HCT116 (cell line): ENCODE results near the gene NAALADL2. TPM values are rescaled to one million over a fixed set of nuclear protein-coding genes. Genes with fewer than 3 reads are reported as not detected.

Experiments used
- ATAC-seq: fragments of 200-7000 bp; cut with Tn5 transposase; 2 replicates; pipeline ENCODE4 v1.9.1; 2020; ENCODE audit warnings: mild to moderate bottlenecking, moderate library complexity
- BruUV-seq: library from RNA; stranded (reverse); fragments of 400-500 nt; replicated peaks from 2 replicates; lab custom pipeline; 2021; lab: Mats Ljungman, UMichigan
- CTCF ChIA-PET: fragments of 300-600 bp; sonication (Branson Sonifier 250); formaldehyde crosslinking; loops from one replicate; lab custom pipeline; 2021; ENCODE audit warnings: antibody characterized with exemption; lab: Charles Lee
- POLR2A ChIA-PET: fragments of 300-600, 350-600 bp; sonication (Branson Sonifier 250); formaldehyde crosslinking; loops from one replicate; lab custom pipeline; 2021; ENCODE audit warnings: antibody characterized with exemption; lab: Charles Lee
- RAD21 ChIA-PET, 2 experiments: fragments of 300-600 bp; sonication (Branson Sonifier 250); formaldehyde crosslinking; loops; one replicate each; lab custom pipeline; 2023; ENCODE audit warnings: low total read pairs in 2 of 2; ENCODE audit not compliant: uncharacterized antibody in 2 of 2, unreplicated experiment in 2 of 2, low non-redundant PET in 1 of 2; lab: Charles Lee
- DNase-seq: peaks from one replicate; pipeline ENCODE4 v3.0.0-alpha.2; 2010; ENCODE audit warnings: low read depth, low spot score
- H2AFZ ChIP-seq: fragments of 200-600 bp; shearing (Covaris generic), sonication (generic); 2 replicates; pipeline ENCODE4 v1.6.1; 2017; ENCODE audit warnings: low read depth, mixed run types, mixed read lengths, antibody characterized with exemption, low read length; ENCODE audit not compliant: poor library complexity, severe bottlenecking
- H3K27ac ChIP-seq: 2 replicates; pipeline ENCODE4 v1.5.1; 2012; ENCODE audit warnings: low read depth, low read length
- H3K27me3 ChIP-seq: fragments of 200-600 bp; sonication (generic); 2 replicates; pipeline ENCODE4 v1.6.1; 2016; ENCODE audit warnings: mixed run types, low read length, mixed read lengths; ENCODE audit not compliant: insufficient read depth
- H3K36me3 ChIP-seq, 2 experiments: fragments of 200-500 bp in 1 of 2; fragments of 200-600 bp in 1 of 2; sonication (Bioruptor generic) in 1 of 2; sonication (generic) in 1 of 2; 2 replicates each; pipeline versions ENCODE4 v1.5.1 to v1.6.1; 2014 to 2016; ENCODE audit warnings: low read length in 2 of 2, inconsistent platforms in 1 of 2, mixed read lengths in 1 of 2, mixed run types in 1 of 2; ENCODE audit not compliant: insufficient read depth in 2 of 2, control insufficient read depth in 1 of 2
- H3K4me1 ChIP-seq, 2 experiments: fragments of 200-600 bp in 1 of 2; sonication (generic) in 1 of 2; 2 replicates each; pipeline versions ENCODE4 v1.5.1 to v1.6.1; 2012 to 2017; ENCODE audit warnings: low read length in 2 of 2, inconsistent platforms in 1 of 2, mild to moderate bottlenecking in 1 of 2, mixed read lengths in 1 of 2, mixed run types in 1 of 2, moderate library complexity in 1 of 2; ENCODE audit not compliant: insufficient read depth in 2 of 2, control insufficient read depth in 1 of 2
- H3K4me2 ChIP-seq: fragments of 200-600 bp; sonication (generic); 2 replicates; pipeline ENCODE4 v1.6.1; 2017; ENCODE audit warnings: mixed run types, low read length, mixed read lengths
- H3K4me3 ChIP-seq, 2 experiments: fragments of 200-600 bp in 1 of 2; sonication (generic) in 1 of 2; replicated peaks in 1 of 2; 2 replicates each; pipeline ENCODE4 v1.5.1; 2011 to 2016; ENCODE audit warnings: low read length in 2 of 2, control low read depth in 1 of 2, low read depth in 1 of 2, mild to moderate bottlenecking in 1 of 2, mixed read lengths in 1 of 2, mixed run types in 1 of 2
- H3K79me2 ChIP-seq: fragments of 200-600 bp; sonication (generic); 2 replicates; pipeline ENCODE4 v1.6.1; 2017; ENCODE audit warnings: mild to moderate bottlenecking, mixed run types, low read length, moderate library complexity, mixed read lengths; ENCODE audit not compliant: insufficient read depth
- H3K9ac ChIP-seq: fragments of 200-600 bp; sonication (generic); 2 replicates; pipeline ENCODE4 v1.6.1; 2016; ENCODE audit warnings: low read length, mixed read lengths
- H3K9me2 ChIP-seq: fragments of 200-600 bp; sonication (generic), shearing (Covaris generic); 2 replicates; pipeline ENCODE4 v1.6.1; 2017; ENCODE audit warnings: mixed run types, mild to moderate bottlenecking, moderate library complexity; ENCODE audit not compliant: insufficient read depth
- H3K9me3 ChIP-seq, 2 experiments: fragments of 200-500 bp in 1 of 2; fragments of 200-600 bp in 1 of 2; sonication (Bioruptor generic) in 1 of 2; sonication (generic) in 1 of 2; 2 replicates each; pipeline ENCODE4 v1.6.1; 2014 to 2017; ENCODE audit warnings: low read length in 2 of 2, mixed read lengths in 2 of 2, inconsistent platforms in 1 of 2, low read depth in 1 of 2, mild to moderate bottlenecking in 1 of 2, mixed run types in 1 of 2, moderate library complexity in 1 of 2; ENCODE audit not compliant: control insufficient read depth in 1 of 2, insufficient read depth in 1 of 2
- H4K20me1 ChIP-seq: fragments of 200-600 bp; sonication (generic), shearing (Covaris generic); 2 replicates; pipeline ENCODE4 v1.6.1; 2017; ENCODE audit warnings: mixed run types, mild to moderate bottlenecking, moderate library complexity; ENCODE audit not compliant: insufficient read depth
- ATF3 ChIP-seq: IDR thresholded peaks from 2 replicates; pipeline ENCODE4 v1.6.1; 2012
- EGR1 ChIP-seq: IDR thresholded peaks from 2 replicates; pipeline ENCODE4 v1.6.1; 2012; ENCODE audit warnings: low read depth
- ELF1 ChIP-seq: IDR thresholded peaks from 2 replicates; pipeline ENCODE4 v1.6.1; 2012; ENCODE audit warnings: low read depth, borderline replicate concordance
- EZH2 ChIP-seq: fragments of 200-600 bp; sonication (generic); IDR thresholded peaks from 2 replicates; pipeline ENCODE4 v1.6.1; 2017; ENCODE audit warnings: antibody characterized with exemption, mixed run types
- EZH2phosphoT487 ChIP-seq: fragments of 200-600 bp; IDR thresholded peaks from 2 replicates; pipeline ENCODE4 v1.6.1; 2018; ENCODE audit warnings: antibody characterized with exemption, borderline replicate concordance
- JUND ChIP-seq: IDR thresholded peaks from 2 replicates; pipeline ENCODE4 v1.6.1; 2012
- RAD21 ChIP-seq: IDR thresholded peaks from 2 replicates; pipeline ENCODE4 v1.6.1; 2012; ENCODE audit warnings: low read depth, mild to moderate bottlenecking
- REST ChIP-seq: IDR thresholded peaks from 2 replicates; pipeline ENCODE4 v1.6.1; 2012; ENCODE audit warnings: low read depth
- SRF ChIP-seq: IDR thresholded peaks from 2 replicates; pipeline ENCODE4 v1.6.1; 2012; ENCODE audit warnings: low read depth
- YY1 ChIP-seq: IDR thresholded peaks from 2 replicates; pipeline ENCODE4 v1.6.1; 2011; ENCODE audit warnings: low read length, low read depth, moderate library complexity, mild to moderate bottlenecking; ENCODE audit not compliant: insufficient replicate concordance; ENCODE audit errors: extremely low read depth
- ZBTB33 ChIP-seq: IDR thresholded peaks from 2 replicates; pipeline ENCODE4 v1.6.1; 2011; ENCODE audit warnings: mild to moderate bottlenecking, low read length, moderate library complexity; ENCODE audit not compliant: insufficient replicate concordance; ENCODE audit errors: extremely low read depth
- ZFX ChIP-seq: fragments of 450-650 bp; IDR thresholded peaks from 2 replicates; pipeline ENCODE4 v1.6.1; 2017
- ZNF274 ChIP-seq: fragments of 200-500 bp; sonication (Bioruptor generic); IDR thresholded peaks from 2 replicates; pipeline ENCODE4 v1.6.1; 2014; ENCODE audit warnings: mild to moderate bottlenecking, low read depth, low read length, inconsistent platforms
- intact Hi-C: fragments of 100-400 bp; cut with micrococcal nuclease; formaldehyde crosslinking; loops from 2 replicates; pipeline ENCODE4 v1.10.0; 2022
- total RNA-seq: library from RNA; stranded (reverse); gene quantifications from one replicate; pipeline ENCODE4 v1.2.1, GENCODE V29; 2021; ENCODE audit not compliant: unreplicated experiment
- TF ChIP-seq, protein P1 (sequence below), 3 experiments: fragments of 200-600 bp in 1 of 3; sonication (generic) in 1 of 3; IDR thresholded peaks in 2 of 3; conservative IDR thresholded peaks in 1 of 3; 2 replicates each; pipeline ENCODE4 v1.5.1; 2012 to 2017; ENCODE audit warnings: low read depth in 2 of 3, low read length in 2 of 3, antibody characterized with exemption in 1 of 3, borderline replicate concordance in 1 of 3, control low read depth in 1 of 3, mild to moderate bottlenecking in 1 of 3, mixed read lengths in 1 of 3, mixed run types in 1 of 3, moderate library complexity in 1 of 3; ENCODE audit not compliant: insufficient read depth in 1 of 3
- TF ChIP-seq, protein P2 (sequence below): IDR thresholded peaks from 2 replicates; pipeline ENCODE4 v1.6.1; 2012

NAALADL2 gene
- total RNA-seq, 1 experiment from 2014 or later, result 2.9 TPM

- POLR2A ChIA-PET, result no interaction called here
- H3K9me2 ChIP-seq, result no peaks in the 10 kb centered on the region
- TF ChIP-seq ZFX, result no peak
- no peak for TF ChIP-seq JUND
- TF ChIP-seq, protein P1, sequence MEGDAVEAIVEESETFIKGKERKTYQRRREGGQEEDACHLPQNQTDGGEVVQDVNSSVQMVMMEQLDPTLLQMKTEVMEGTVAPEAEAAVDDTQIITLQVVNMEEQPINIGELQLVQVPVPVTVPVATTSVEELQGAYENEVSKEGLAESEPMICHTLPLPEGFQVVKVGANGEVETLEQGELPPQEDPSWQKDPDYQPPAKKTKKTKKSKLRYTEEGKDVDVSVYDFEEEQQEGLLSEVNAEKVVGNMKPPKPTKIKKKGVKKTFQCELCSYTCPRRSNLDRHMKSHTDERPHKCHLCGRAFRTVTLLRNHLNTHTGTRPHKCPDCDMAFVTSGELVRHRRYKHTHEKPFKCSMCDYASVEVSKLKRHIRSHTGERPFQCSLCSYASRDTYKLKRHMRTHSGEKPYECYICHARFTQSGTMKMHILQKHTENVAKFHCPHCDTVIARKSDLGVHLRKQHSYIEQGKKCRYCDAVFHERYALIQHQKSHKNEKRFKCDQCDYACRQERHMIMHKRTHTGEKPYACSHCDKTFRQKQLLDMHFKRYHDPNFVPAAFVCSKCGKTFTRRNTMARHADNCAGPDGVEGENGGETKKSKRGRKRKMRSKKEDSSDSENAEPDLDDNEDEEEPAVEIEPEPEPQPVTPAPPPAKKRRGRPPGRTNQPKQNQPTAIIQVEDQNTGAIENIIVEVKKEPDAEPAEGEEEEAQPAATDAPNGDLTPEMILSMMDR (IDR thresholded peaks at IDR 0.05 in 2 of 3, conservative IDR thresholded peaks at IDR 0.05 in 1 of 3; ENCODE audit: borderline replicate concordance in 1 of 3, insufficient read depth in 1 of 3, low read depth in 2 of 3, low read length in 2 of 3), result no peak
- TF ChIP-seq EZH2phosphoT487, result no peak
- TF ChIP-seq ZBTB33, result no peak
- no peak for TF ChIP-seq EGR1
- TF ChIP-seq YY1, result no peak
- no peak for TF ChIP-seq SRF
- TF ChIP-seq, protein P2, sequence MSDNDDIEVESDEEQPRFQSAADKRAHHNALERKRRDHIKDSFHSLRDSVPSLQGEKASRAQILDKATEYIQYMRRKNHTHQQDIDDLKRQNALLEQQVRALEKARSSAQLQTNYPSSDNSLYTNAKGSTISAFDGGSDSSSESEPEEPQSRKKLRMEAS, result no peak
- no peak for TF ChIP-seq ATF3
- no peak for TF ChIP-seq RAD21
- no peak for TF ChIP-seq ELF1
- no peak for TF ChIP-seq REST
- no peak for TF ChIP-seq EZH2
- TF ChIP-seq ZNF274, result no peak
- H3K79me2 ChIP-seq, result no peaks in the 10 kb centered on the region
- no peaks in the 10 kb centered on the region for H3K36me3 ChIP-seq
- H2AFZ ChIP-seq, result peak overlapping the region; percentile 7
- DNase-seq (no peak), ATAC-seq (no peak)
- no peaks in the 10 kb centered on the region for H3K27me3 ChIP-seq
- H3K4me3 ChIP-seq, result no peak overlapping the region
- CTCF ChIA-PET, result no interaction called here
- H3K4me1 ChIP-seq, result peaks cover 8 to 31% of the 10 kb centered on the region in 2 experiments; a peak in 3 of 4 replicates
- intact Hi-C loops, result no loop called here
- H3K9me3 ChIP-seq, result no peaks in the 10 kb centered on the region
- H3K27ac ChIP-seq, result no peak overlapping the region
- RAD21 ChIA-PET, result no interaction called here
- BruUV-seq, result no TSS peak
- no peak overlapping the region for H3K4me2 ChIP-seq
- no peak overlapping the region for H3K9ac ChIP-seq
- no peaks in the 10 kb centered on the region for H4K20me1 ChIP-seq
These were observed 887.2 kb downstream of the NAALADL2 start for GRCh38 chr3:175746308-175746707.
